EH (cell line): ENCODE data around the gene OR14I1.
"Not testable (repeated sequence)": the region's sequence is repeated elsewhere in the genome, so short reads cannot be mapped to it uniquely, and the experiment has no call there.

Source experiments
- DNase-seq: peaks from one replicate; pipeline ENCODE4 v3.0.0-alpha.2; 2015; ENCODE audit warnings: low read depth

The OR14I1 gene

GRCh38 chr1:248686815-248687214 lies 15.8 kb downstream of the OR14I1 start:
- DNase-seq = no peak

DNA sequence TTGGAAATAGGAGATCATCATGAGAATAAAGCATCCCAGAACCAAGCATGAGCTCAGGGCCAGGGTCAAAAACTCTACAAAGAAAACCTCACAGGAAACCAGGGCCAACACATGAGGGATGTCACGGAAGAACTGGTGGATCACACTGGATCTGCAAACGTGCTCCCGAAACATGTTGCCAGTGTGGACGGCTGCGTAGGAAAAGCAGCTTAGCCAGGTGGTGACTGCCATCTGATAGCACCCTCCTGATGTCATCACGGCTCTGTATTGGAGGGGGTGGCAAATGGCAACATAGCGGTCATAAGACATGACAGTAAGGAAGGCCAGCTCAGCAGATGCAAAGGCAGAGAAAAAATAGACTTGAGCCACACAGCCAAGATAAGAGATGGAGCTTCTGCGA lies 20.9 kb downstream of the OR14I1 start:
- no peak for DNase-seq

DNA sequence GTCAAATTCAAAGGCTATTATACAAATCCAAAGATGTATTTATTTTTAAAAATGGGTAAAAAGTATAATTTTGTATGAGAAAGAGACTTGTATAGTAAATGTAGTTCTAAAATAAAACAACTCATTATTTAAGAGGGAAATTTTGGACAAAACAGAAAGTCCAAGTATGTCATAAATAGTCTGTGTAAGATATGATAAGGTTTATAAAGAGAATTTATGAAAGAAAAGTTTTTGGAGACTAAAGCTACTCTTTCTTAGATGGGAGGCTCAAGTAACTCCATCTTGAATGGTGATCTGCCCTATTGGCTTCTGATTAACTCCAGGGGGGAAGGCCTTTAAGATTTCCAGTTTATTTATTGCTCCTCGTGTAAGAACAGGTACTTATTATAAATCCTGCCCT lies 32.6 kb downstream of the OR14I1 start:
- DNase-seq = no peak

DNA sequence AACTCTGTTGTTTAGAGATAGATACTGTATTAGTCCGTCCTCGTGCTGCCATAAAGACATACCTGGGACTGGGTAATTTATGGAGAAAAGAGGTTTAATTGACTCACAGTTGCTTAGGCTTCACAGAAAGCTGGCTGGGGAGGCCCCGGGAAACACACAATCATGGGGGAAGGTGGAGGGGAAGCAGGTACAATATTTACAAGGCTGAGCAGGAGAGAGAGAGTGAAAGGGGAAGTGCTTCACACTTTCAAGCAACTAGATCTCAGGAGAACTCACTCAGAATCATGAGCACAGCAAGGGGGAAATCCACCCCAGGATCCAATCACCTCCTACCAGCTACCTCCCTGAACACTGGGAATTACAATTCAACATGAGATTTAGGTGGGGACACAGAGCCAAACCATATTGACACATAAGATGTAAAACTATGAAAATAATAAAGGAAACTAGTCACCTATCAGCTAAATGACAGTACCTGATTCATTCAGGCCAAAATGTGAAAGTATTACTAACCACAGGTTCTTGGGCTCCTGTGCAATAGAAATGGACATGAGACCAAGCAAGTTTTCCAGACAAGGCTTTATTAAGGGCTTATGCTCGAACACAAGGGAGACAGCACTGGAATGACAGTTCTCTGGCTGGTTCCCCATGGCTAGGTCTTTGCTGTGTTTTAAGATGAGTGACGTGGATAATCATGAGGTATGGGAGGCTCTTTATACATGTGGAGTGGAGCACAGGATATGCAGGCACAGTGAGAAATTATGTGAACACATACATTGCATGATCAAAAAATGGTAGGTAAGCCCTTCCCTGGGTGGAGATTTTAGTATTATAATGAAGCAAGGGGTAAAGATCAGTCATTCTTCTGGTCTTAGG lies 38.9 kb downstream of the OR14I1 start:
- not testable (repeated sequence) for DNase-seq

DNA sequence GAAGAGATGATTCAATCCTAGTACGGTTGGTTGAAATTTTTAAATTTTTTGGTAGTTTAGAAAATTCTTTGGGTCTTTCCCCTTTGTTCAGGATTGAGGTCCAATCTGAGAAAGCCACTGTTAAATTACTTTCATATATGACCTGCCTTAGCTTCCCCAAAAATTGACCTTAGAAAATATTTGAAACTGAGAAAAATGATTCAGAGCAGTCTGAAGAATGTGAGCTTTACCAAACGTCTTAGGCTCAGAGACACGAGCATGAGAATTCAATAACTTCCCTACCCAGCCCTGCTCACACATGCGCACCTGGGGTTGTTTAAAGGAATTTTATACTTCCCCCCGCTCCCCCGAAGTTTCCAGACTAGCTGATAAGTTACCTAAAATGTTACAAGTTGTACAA lies 45.8 kb downstream of the OR14I1 start:
- not testable (repeated sequence) for DNase-seq

DNA sequence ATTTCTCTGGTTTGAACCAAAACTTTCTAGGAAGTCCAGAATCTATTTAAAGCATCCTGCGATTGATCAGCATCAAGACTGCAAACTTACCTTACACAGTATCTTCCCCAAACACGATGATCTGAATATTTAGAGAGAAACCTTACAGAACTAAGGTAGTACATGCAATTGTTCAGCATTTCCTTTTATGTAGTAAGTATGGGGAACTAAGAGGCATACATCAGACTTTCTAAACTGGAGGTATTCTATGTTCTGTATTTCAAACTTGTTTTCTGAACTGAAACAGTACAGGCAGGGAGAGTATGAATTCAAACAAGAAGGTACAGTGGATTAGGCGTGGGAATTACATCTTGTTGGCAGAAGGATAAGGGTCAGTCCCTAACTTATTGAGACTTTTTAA lies 47.2 kb downstream of the OR14I1 start, which contains the start of gene OR2T27:
OR2T27 (minus strand) TSS at position 175 of the 400 bp plus-strand sequence. CDS start 4,644 bp downstream, outside the sequence.
- DNase-seq = not testable (repeated sequence)
